Skeletal muscle satellite cell (primary cell): ENCODE results near the gene FRMPD1.

Experiments used
- H3K27me3 ChIP-seq: 2 replicates; pipeline ENCODE4 v1.7.0; 2013; ENCODE audit warnings: low read length; ENCODE audit not compliant: control insufficient read depth, insufficient read depth
- H3K36me3 ChIP-seq: 2 replicates; pipeline ENCODE4 v1.7.0; 2013; ENCODE audit warnings: mild to moderate bottlenecking, control low read depth, low read length; ENCODE audit not compliant: insufficient read depth
- H3K4me1 ChIP-seq: 2 replicates; pipeline ENCODE4 v1.7.0; 2013; ENCODE audit warnings: low read length; ENCODE audit not compliant: control insufficient read depth, insufficient read depth
- H3K4me2 ChIP-seq: 2 replicates; pipeline ENCODE4 v1.7.0; 2013; ENCODE audit warnings: mild to moderate bottlenecking, low read length
- H3K4me3 ChIP-seq: 2 replicates; pipeline ENCODE4 v1.7.0; 2013; ENCODE audit warnings: low read length
- H3K9ac ChIP-seq: 2 replicates; pipeline ENCODE4 v1.7.0; 2013; ENCODE audit warnings: mild to moderate bottlenecking, low read depth, low read length, moderate library complexity
- H3K9me3 ChIP-seq: replicated peaks from 2 replicates; pipeline ENCODE4 v1.7.0; 2013; ENCODE audit warnings: mild to moderate bottlenecking, control low read depth, low read length

Gene FRMPD1

GRCh38 chr9:37635808-37636207 lies 14.9 kb upstream of the FRMPD1 start:
- Histone ChIP-seq H3K9me3 (no peaks in the 10 kb centered on the region), H3K27me3 (peaks cover 22% of the 10 kb centered on the region), H3K4me2 (no peak overlapping the region), H3K4me3 (no peak overlapping the region), H3K4me1 (no peaks in the 10 kb centered on the region), H3K36me3 (no peaks in the 10 kb centered on the region), H3K9ac (no peak overlapping the region)

- Histone ChIP-seq H3K4me1 (no peaks in the 10 kb centered on the region), H3K4me3 (no peak overlapping the region), H3K27me3 (peaks cover 31% of the 10 kb centered on the region), H3K4me2 (no peak overlapping the region), H3K9me3 (no peaks in the 10 kb centered on the region), H3K36me3 (no peaks in the 10 kb centered on the region), H3K9ac (no peak overlapping the region)
Observed at GRCh38 chr9:37636511-37637448, 14.0 kb upstream of the FRMPD1 start.

- Histone ChIP-seq H3K9me3 (no peaks in the 10 kb centered on the region), H3K27me3 (peaks cover 41% of the 10 kb centered on the region), H3K4me1 (no peaks in the 10 kb centered on the region), H3K9ac (no peak overlapping the region), H3K4me2 (no peak overlapping the region), H3K4me3 (no peak overlapping the region), H3K36me3 (no peaks in the 10 kb centered on the region)
Observed at GRCh38 chr9:37639109-37639762, 11.5 kb upstream of the FRMPD1 start.

GRCh38 chr9:37639841-37640240 lies 10.9 kb upstream of the FRMPD1 start:
- Histone ChIP-seq H3K9me3 (no peaks in the 10 kb centered on the region), H3K4me1 (no peaks in the 10 kb centered on the region), H3K4me2 (no peak overlapping the region), H3K9ac (no peak overlapping the region), H3K4me3 (no peak overlapping the region), H3K36me3 (no peaks in the 10 kb centered on the region), H3K27me3 (peaks cover 44% of the 10 kb centered on the region)

GRCh38 chr9:37640246-37640645 lies 10.5 kb upstream of the FRMPD1 start:
- Histone ChIP-seq H3K9ac (no peak overlapping the region), H3K9me3 (no peaks in the 10 kb centered on the region), H3K27me3 (peaks cover 48% of the 10 kb centered on the region), H3K4me1 (no peaks in the 10 kb centered on the region), H3K4me3 (no peak overlapping the region), H3K36me3 (no peaks in the 10 kb centered on the region), H3K4me2 (no peak overlapping the region)

GRCh38 chr9:37641331-37641730 lies 9.4 kb upstream of the FRMPD1 start:
- no peaks in the 10 kb centered on the region for H3K9me3 ChIP-seq
- H3K4me1 ChIP-seq, result no peaks in the 10 kb centered on the region
- peaks cover 58% of the 10 kb centered on the region for H3K27me3 ChIP-seq
- no peak overlapping the region for H3K9ac ChIP-seq
- H3K4me3 ChIP-seq, result no peak overlapping the region
- H3K4me2 ChIP-seq, result no peak overlapping the region
- H3K36me3 ChIP-seq, result no peaks in the 10 kb centered on the region

GRCh38 chr9:37643214-37643613 lies 7.5 kb upstream of the FRMPD1 start:
- Histone ChIP-seq H3K9me3 (no peaks in the 10 kb centered on the region), H3K4me3 (no peak overlapping the region), H3K36me3 (no peaks in the 10 kb centered on the region), H3K4me1 (no peaks in the 10 kb centered on the region), H3K4me2 (no peak overlapping the region), H3K27me3 (peaks cover 72% of the 10 kb centered on the region), H3K9ac (no peak overlapping the region)

GRCh38 chr9:37645903-37646506 lies 4.7 kb upstream of the FRMPD1 start:
- Histone ChIP-seq H3K36me3 (no peaks in the 10 kb centered on the region), H3K27me3 (peaks cover 86% of the 10 kb centered on the region), H3K9ac (no peak overlapping the region), H3K4me1 (peaks cover 2% of the 10 kb centered on the region), H3K4me3 (no peak overlapping the region), H3K9me3 (no peaks in the 10 kb centered on the region), H3K4me2 (no peak overlapping the region)

GRCh38 chr9:37650299-37650872 lies 368 bp upstream of the FRMPD1 start:
- H3K36me3 ChIP-seq, result no peaks in the 10 kb centered on the region
- H3K4me2 ChIP-seq, result peak overlapping the region; percentile 96
- H3K4me1 ChIP-seq, result peaks cover 8% of the 10 kb centered on the region
- no peaks in the 10 kb centered on the region for H3K9me3 ChIP-seq
- H3K4me3 ChIP-seq, result peak overlapping the region; percentile 74
- H3K9ac ChIP-seq, result no peak overlapping the region
- H3K27me3 ChIP-seq, result peaks cover 89% of the 10 kb centered on the region

GRCh38 chr9:37652261-37652660 lies 1.5 kb downstream of the FRMPD1 start:
- H3K36me3 ChIP-seq, result no peaks in the 10 kb centered on the region
- peaks cover 88% of the 10 kb centered on the region for H3K27me3 ChIP-seq
- no peaks in the 10 kb centered on the region for H3K9me3 ChIP-seq
- H3K4me1 ChIP-seq, result peaks cover 8% of the 10 kb centered on the region
- no peak overlapping the region for H3K9ac ChIP-seq
- no peak overlapping the region for H3K4me3 ChIP-seq
- H3K4me2 ChIP-seq, result no peak overlapping the region

GRCh38 chr9:37653385-37653784 lies 2.6 kb downstream of the FRMPD1 start:
- Histone ChIP-seq H3K4me2 (no peak overlapping the region), H3K4me3 (no peak overlapping the region), H3K9me3 (no peaks in the 10 kb centered on the region), H3K9ac (no peak overlapping the region), H3K4me1 (peaks cover 8% of the 10 kb centered on the region), H3K27me3 (peaks cover 91% of the 10 kb centered on the region), H3K36me3 (no peaks in the 10 kb centered on the region)
